H1 (cell line): ENCODE measurements around the gene NETO2. TPM values are rescaled to one million over a fixed set of nuclear protein-coding genes. Genes with fewer than 3 reads are reported as not detected.

Experiments
- CTCF ChIA-PET: fragments of 300-600 bp; sonication (Branson Sonifier 250); formaldehyde crosslinking; loops from one replicate; lab custom pipeline; 2021; ENCODE audit not compliant: partially characterized antibody; lab: Charles Lee
- POLR2A ChIA-PET: fragments of 300-600 bp; sonication (Branson Sonifier 250); formaldehyde crosslinking; loops from one replicate; lab custom pipeline; 2021; ENCODE audit warnings: inconsistent platforms; ENCODE audit not compliant: partially characterized antibody; lab: Charles Lee
- DNase-seq, 2 experiments: peaks; one replicate each; pipeline versions ENCODE4 v3.0.0 to v3.0.0-alpha.2; 2010 to 2022; ENCODE audit warnings: low spot score in 2 of 2, low read depth in 1 of 2, mixed read lengths in 1 of 2
- FAIRE-seq: peaks from 2 replicates; lab custom pipeline; 2011; peaks lifted over from hg19 to GRCh38; lab: Jason Lieb, UNC
- H2AFZ ChIP-seq: 2 replicates; pipeline ENCODE4 v1.8.1; 2012; ENCODE audit warnings: low read length, inconsistent platforms
- H2AK5ac ChIP-seq: 2 replicates; pipeline ENCODE4 v1.6.1; 2013; ENCODE audit warnings: low read depth, low read length
- H2BK120ac ChIP-seq: replicated peaks from 2 replicates; pipeline ENCODE3; 2013; ENCODE audit warnings: low read depth, low read length, inconsistent platforms
- H2BK12ac ChIP-seq: 2 replicates; pipeline ENCODE4 v1.6.1; 2013; ENCODE audit warnings: low read depth, low read length
- H2BK15ac ChIP-seq: 2 replicates; pipeline ENCODE4 v1.6.1; 2013; ENCODE audit warnings: low read length
- H2BK20ac ChIP-seq: 2 replicates; pipeline ENCODE4 v1.6.1; 2013; ENCODE audit warnings: low read length
- H2BK5ac ChIP-seq: 2 replicates; pipeline ENCODE4 v1.6.1; 2013; ENCODE audit warnings: low read depth, low read length
- H3K14ac ChIP-seq: 2 replicates; pipeline ENCODE4 v1.6.1; 2013; ENCODE audit warnings: inconsistent platforms; ENCODE audit not compliant: insufficient read length
- H3K18ac ChIP-seq: 2 replicates; pipeline ENCODE4 v1.6.1; 2013; ENCODE audit warnings: low read length; ENCODE audit errors: extremely low read depth
- H3K23ac ChIP-seq: 2 replicates; pipeline ENCODE4 v1.6.1; 2013; ENCODE audit warnings: inconsistent platforms; ENCODE audit not compliant: insufficient read length
- H3K23me2 ChIP-seq: 2 replicates; pipeline ENCODE4 v1.6.1; 2013; ENCODE audit warnings: low read depth, low read length
- H3K27ac ChIP-seq: 2 replicates; pipeline ENCODE4 v1.6.1; 2011; ENCODE audit warnings: low read depth, low read length, inconsistent platforms
- H3K27me3 ChIP-seq, 4 experiments: replicated peaks in 1 of 4; 1 replicate in 1 of 4; 2 replicates in 3 of 4; pipeline versions ENCODE4 v1.6.1 to v1.8.1; 2011 to 2013; ENCODE audit warnings: low read length in 3 of 4, mild to moderate bottlenecking in 3 of 4, inconsistent platforms in 2 of 4, mixed read lengths in 2 of 4, moderate library complexity in 1 of 4; ENCODE audit not compliant: control insufficient read depth in 3 of 4, insufficient read depth in 3 of 4; ENCODE audit errors: extremely low read depth in 1 of 4
- H3K36me3 ChIP-seq, 4 experiments: 2 replicates each; pipeline versions ENCODE4 v1.6.1 to v1.8.1; 2011 to 2013; ENCODE audit warnings: mild to moderate bottlenecking in 4 of 4, low read length in 3 of 4, moderate library complexity in 2 of 4, control low read depth in 1 of 4, inconsistent platforms in 1 of 4; ENCODE audit not compliant: insufficient read depth in 4 of 4, control insufficient read depth in 2 of 4
- H3K4ac ChIP-seq: replicated peaks from 2 replicates; pipeline ENCODE3; 2013; ENCODE audit warnings: low read length, low read depth, mixed read lengths, inconsistent platforms; ENCODE audit not compliant: insufficient read length
- H3K4me1 ChIP-seq, 4 experiments: replicated peaks in 1 of 4; 1 replicate in 1 of 4; 2 replicates in 3 of 4; pipeline versions ENCODE4 v1.6.1 to v1.8.1; 2011 to 2013; ENCODE audit warnings: low read length in 3 of 4, inconsistent platforms in 2 of 4, mixed read lengths in 1 of 4; ENCODE audit not compliant: insufficient read depth in 4 of 4, control insufficient read depth in 3 of 4
- H3K4me2 ChIP-seq, 2 experiments: 2 replicates each; pipeline versions ENCODE4 v1.6.1 to v1.8.1; 2011 to 2013; ENCODE audit warnings: low read depth in 2 of 2, low read length in 2 of 2, control low read depth in 1 of 2, inconsistent platforms in 1 of 2, mild to moderate bottlenecking in 1 of 2; ENCODE audit not compliant: insufficient read depth in 1 of 2
- H3K4me3 ChIP-seq, 4 experiments: fragments of 200-600, 300-600 bp in 1 of 4; sonication (generic), shearing (Covaris generic), sonication (Bioruptor Twin) in 1 of 4; 2 replicates each; pipeline versions ENCODE4 v1.5.1 to v1.8.1; 2011 to 2016; ENCODE audit warnings: low read length in 4 of 4, low read depth in 3 of 4, control low read depth in 2 of 4, inconsistent platforms in 2 of 4, mild to moderate bottlenecking in 2 of 4, mixed read lengths in 1 of 4, moderate library complexity in 1 of 4; ENCODE audit not compliant: insufficient read depth in 2 of 4; ENCODE audit errors: extremely low read depth in 1 of 4
- H3K56ac ChIP-seq: replicated peaks from 2 replicates; pipeline ENCODE3; 2013; ENCODE audit warnings: low read depth, mild to moderate bottlenecking, mixed read lengths, low read length, inconsistent platforms; ENCODE audit not compliant: insufficient read length
- H3K79me1 ChIP-seq: 2 replicates; pipeline ENCODE4 v1.6.1; 2013; ENCODE audit warnings: low read depth, low read length, control low read depth
- H3K79me2 ChIP-seq, 2 experiments: 2 replicates each; pipeline versions ENCODE4 v1.6.1 to v1.8.1; 2012 to 2013; ENCODE audit warnings: low read length in 2 of 2, mild to moderate bottlenecking in 2 of 2, inconsistent platforms in 1 of 2; ENCODE audit not compliant: insufficient read depth in 2 of 2, control insufficient read depth in 1 of 2
- H3K9ac ChIP-seq, 4 experiments: replicated peaks in 1 of 4; 1 replicate in 1 of 4; 2 replicates in 3 of 4; pipeline versions ENCODE4 v1.6.1 to v1.8.1; 2011 to 2013; ENCODE audit warnings: low read depth in 3 of 4, low read length in 3 of 4, control low read depth in 2 of 4, mild to moderate bottlenecking in 2 of 4, moderate library complexity in 2 of 4, inconsistent platforms in 1 of 4; ENCODE audit errors: extremely low read depth in 1 of 4
- H3K9me3 ChIP-seq, 2 experiments: 2 replicates each; pipeline versions ENCODE4 v1.6.1 to v1.8.1; 2012 to 2013; ENCODE audit warnings: mild to moderate bottlenecking in 2 of 2, moderate library complexity in 2 of 2, control low read depth in 1 of 2, inconsistent platforms in 1 of 2, low read depth in 1 of 2, low read length in 1 of 2, mixed read lengths in 1 of 2; ENCODE audit not compliant: insufficient read depth in 2 of 2
- H4K20me1 ChIP-seq, 2 experiments: replicated peaks in 1 of 2; 2 replicates each; pipeline versions ENCODE3 to v1.8.1; 2011 to 2013; ENCODE audit warnings: inconsistent platforms in 2 of 2, low read length in 2 of 2, mild to moderate bottlenecking in 1 of 2; ENCODE audit not compliant: insufficient read depth in 2 of 2, control insufficient read depth in 1 of 2
- H4K5ac ChIP-seq: 2 replicates; pipeline ENCODE4 v1.6.1; 2013; ENCODE audit warnings: low read length, low read depth, mixed read lengths, inconsistent platforms; ENCODE audit not compliant: insufficient read length
- H4K8ac ChIP-seq: 2 replicates; pipeline ENCODE4 v1.8.0; 2013; ENCODE audit warnings: mild to moderate bottlenecking, moderate library complexity, low read length, inconsistent platforms; ENCODE audit not compliant: insufficient read depth; ENCODE audit errors: extremely low read depth
- H4K91ac ChIP-seq: replicated peaks from 2 replicates; pipeline ENCODE3; 2013; ENCODE audit warnings: low read length, mixed read lengths, inconsistent platforms; ENCODE audit not compliant: insufficient read length
- BRCA1 ChIP-seq: IDR thresholded peaks from 2 replicates; pipeline ENCODE4 v1.6.1; 2012; ENCODE audit warnings: low read depth, low read length, improper control_type of control experiment
- CEBPB ChIP-seq: IDR thresholded peaks from 2 replicates; pipeline ENCODE4 v1.6.1; 2012; ENCODE audit warnings: low read depth, low read length
- CHD2 ChIP-seq: IDR thresholded peaks from 2 replicates; pipeline ENCODE4 v1.6.1; 2012; ENCODE audit warnings: low read length, improper control_type of control experiment
- E2F6 ChIP-seq: IDR thresholded peaks from 2 replicates; pipeline ENCODE4 v1.6.1; 2012; ENCODE audit warnings: inconsistent platforms
- EGR1 ChIP-seq: IDR thresholded peaks from 2 replicates; pipeline ENCODE4 v1.6.1; 2011; ENCODE audit warnings: low read depth, low read length, borderline replicate concordance
- EZH2 ChIP-seq: fragments of 200-600 bp; sonication (generic); IDR thresholded peaks from 2 replicates; pipeline ENCODE4 v1.7.1; 2012; ENCODE audit warnings: low read depth, mild to moderate bottlenecking, moderate library complexity, low read length, inconsistent platforms; ENCODE audit not compliant: severe bottlenecking
- HDAC2 ChIP-seq, 2 experiments: fragments of 300-600 bp in 1 of 2; sonication (generic) in 1 of 2; IDR thresholded peaks; 2 replicates each; pipeline ENCODE4 v1.6.1; 2011 to 2012; ENCODE audit warnings: low read depth in 2 of 2, low read length in 2 of 2, mild to moderate bottlenecking in 2 of 2, moderate library complexity in 2 of 2, borderline replicate concordance in 1 of 2, inconsistent platforms in 1 of 2
- KDM5A ChIP-seq: fragments of 200-600 bp; IDR thresholded peaks from 2 replicates; pipeline ENCODE4 v1.7.1; 2012; ENCODE audit warnings: mild to moderate bottlenecking, low read length, inconsistent platforms, mixed read lengths
- MAX ChIP-seq: IDR thresholded peaks from 2 replicates; pipeline ENCODE4 v1.6.1; 2012; ENCODE audit warnings: inconsistent platforms
- POU5F1 ChIP-seq: IDR thresholded peaks from 2 replicates; pipeline ENCODE4 v1.6.1; 2011; ENCODE audit warnings: low read depth, mild to moderate bottlenecking, low read length, moderate library complexity
- RNF2 ChIP-seq: fragments of 200-900, 300-1000 bp; sonication (generic); IDR thresholded peaks from 2 replicates; pipeline ENCODE4 v1.7.1; 2016; ENCODE audit warnings: borderline replicate concordance, low read depth, mild to moderate bottlenecking, antibody characterized with exemption, low read length; ENCODE audit not compliant: poor library complexity, severe bottlenecking; ENCODE audit errors: missing control alignments
- RXRA ChIP-seq: IDR thresholded peaks from 2 replicates; pipeline ENCODE4 v1.6.1; 2011; ENCODE audit warnings: low read depth, mild to moderate bottlenecking, low read length, moderate library complexity; ENCODE audit not compliant: insufficient read depth
- SIX5 ChIP-seq: IDR thresholded peaks from 2 replicates; pipeline ENCODE4 v1.6.1; 2011; ENCODE audit warnings: mild to moderate bottlenecking, low read depth, low read length
- TAF1 ChIP-seq: IDR thresholded peaks from 2 replicates; pipeline ENCODE4 v1.6.1; 2011; ENCODE audit warnings: mild to moderate bottlenecking, low read depth, low read length
- TCF12 ChIP-seq: IDR thresholded peaks from 2 replicates; pipeline ENCODE4 v1.6.1; 2011; ENCODE audit warnings: low read depth, mild to moderate bottlenecking, low read length
- polyA plus RNA-seq, 7 experiments: library from polyadenylated mRNA; depleted of rRNA in 3 of 7; stranded (reverse) in 5 of 7; unstranded in 2 of 7; fragments of >200 nt in 5 of 7; fragments of 200-250 nt in 2 of 7; gene quantifications; 1 replicate in 5 of 7; 2 replicates in 1 of 7; 4 replicates in 1 of 7; pipeline versions ENCODE4 v1.2.1 to v1.2.3, GENCODE V29; 2011 to 2013; ENCODE audit warnings: missing spikeins in 2 of 7, mixed read lengths in 2 of 7
- total RNA-seq: library from RNA; stranded (reverse); fragmentation: NEBNext Ultra II Directional; extraction: Animal tissue kit (Norgen Biotek cat#: 25700); gene quantifications from 2 replicates; pipeline ENCODE4 v1.2.1, GENCODE V29; 2021

NETO2 gene
- total and polyA plus RNA-seq, 2 of the 8 experiments (the other 6 are each of a cell fraction or from before 2014, with no cell fraction given): 9.4 to 12.5 TPM

GRCh38 chr16:47175152-47175551 lies 31.4 kb upstream of the NETO2 start:
- no peak overlapping the region for H3K14ac ChIP-seq
- H3K9ac ChIP-seq: no peak overlapping the region
- no peak overlapping the region for H4K5ac ChIP-seq
- no peak overlapping the region for H4K8ac ChIP-seq
- no peak overlapping the region for H2BK20ac ChIP-seq
- no peak overlapping the region for H2BK120ac ChIP-seq
- 0 out of 7 replicates have a peak, but pooled peaks cover 0 to 2% (median 0%) of the 10 kb centered on the region in 4 experiments for H3K27me3 ChIP-seq
- no peak overlapping the region for H3K4ac ChIP-seq
- no peaks in the 10 kb centered on the region for H3K79me2 ChIP-seq
- FAIRE-seq (no peak), DNase-seq (no peak)
- no peak overlapping the region for H4K91ac ChIP-seq
- H2AFZ ChIP-seq: no peak overlapping the region
- H3K36me3 ChIP-seq: no peaks in the 10 kb centered on the region
- H3K56ac ChIP-seq: no peak overlapping the region
- H2AK5ac ChIP-seq: no peak overlapping the region
- H3K18ac ChIP-seq: no peak overlapping the region
- no peak overlapping the region for H3K4me2 ChIP-seq
- ChIA-PET CTCF (interaction anchor here (0.7 kb wide), 1 partner anchor 973 kb away, joined by 3 read pairs; no protein-coding TSS in a partner anchor), POLR2A (no interaction called here)
- H4K20me1 ChIP-seq: no peaks in the 10 kb centered on the region
- no peaks in the 10 kb centered on the region; the same call in 1 of the 2 replicates for H3K79me1 ChIP-seq
- no peaks in the 10 kb centered on the region for H3K4me1 ChIP-seq
- no peak overlapping the region for H2BK5ac ChIP-seq
- no peak overlapping the region for H3K27ac ChIP-seq
- no peak overlapping the region for H3K4me3 ChIP-seq
- no peak overlapping the region for H3K23ac ChIP-seq
- no peaks in the 10 kb centered on the region for H3K23me2 ChIP-seq
- 0 out of 4 replicates have a peak, but pooled peaks cover 2 to 4% of the 10 kb centered on the region in 2 experiments for H3K9me3 ChIP-seq
- H2BK15ac ChIP-seq: no peak overlapping the region
- no peak overlapping the region for H2BK12ac ChIP-seq
- TF ChIP-seq TCF12 (no peak), EGR1 (no peak), KDM5A (no peak), SIX5 (no peak), MAX (no peak), CEBPB (no peak), E2F6 (no peak), CHD2 (no peak), HDAC2 (IDR thresholded peaks at IDR 0.05; ENCODE audit: borderline replicate concordance in 1 of 2, low read depth in 2 of 2, low read length in 2 of 2) (no peak), RNF2 (no peak), BRCA1 (no peak), RXRA (no peak), EZH2 (no peak), TAF1 (no peak), POU5F1 (no peak)
